ENCODE results near the gene PNPLA2. TPM values are rescaled to one million over a fixed set of nuclear protein-coding genes. Genes with fewer than 3 reads are reported as not detected.

PNPLA2 gene
- total RNA-seq, 1 donor from 2014 or later, result 2.6 TPM

GRCh38 chr11:793556-793955 lies 25.2 kb upstream of the PNPLA2 start:
- Mint-ChIP-seq H3K27me3 (ENCODE audit: insufficient read depth, low read depth) (peaks cover 7% of the 10 kb centered on the region), H3K36me3 (peaks cover 2% of the 10 kb centered on the region), H3K4me1 (peaks cover 20% of the 10 kb centered on the region), H3K27ac (no peak overlapping the region), H3K4me3 (no peak overlapping the region), H3K9me3 (no peaks in the 10 kb centered on the region)
- no peak for DNase-seq (ENCODE audit: low spot score)
- TF ChIP-seq EZH2 (IDR thresholded peaks at IDR 0.05) (no peak), CTCF (IDR thresholded peaks at IDR 0.05) (no peak), EZH2phosphoT487 (IDR thresholded peaks at IDR 0.05) (no peak)
- Histone ChIP-seq H3K27me3 (no peaks in the 10 kb centered on the region), H3K9ac (no peak overlapping the region), H3K4me3 (no peak overlapping the region), H3K9me3 (ENCODE audit: low read depth) (no peaks in the 10 kb centered on the region), H3K36me3 (no peaks in the 10 kb centered on the region), H3K27ac (no peak overlapping the region), H2AFZ (replicated peaks) (no peak overlapping the region), H3K4me2 (no peak overlapping the region), H3K4me1 (peaks cover 33% of the 10 kb centered on the region), H3F3A (ENCODE audit: low read depth) (peaks cover 26% of the 10 kb centered on the region), H3K79me2 (ENCODE audit: low read depth) (peaks cover 14% of the 10 kb centered on the region), H4K20me1 (ENCODE audit: low read depth) (peaks cover 43% of the 10 kb centered on the region)

GRCh38 chr11:794013-794765 lies 24.5 kb upstream of the PNPLA2 start:
- Mint-ChIP-seq H3K4me1 (peaks cover 20% of the 10 kb centered on the region), H3K36me3 (peaks cover 2% of the 10 kb centered on the region), H3K27ac (no peak overlapping the region), H3K9me3 (no peaks in the 10 kb centered on the region), H3K4me3 (no peak overlapping the region), H3K27me3 (ENCODE audit: insufficient read depth, low read depth) (peaks cover 7% of the 10 kb centered on the region)
- no peak overlapping the region for H3K4me2 ChIP-seq
- H3K9ac ChIP-seq, result no peak overlapping the region
- H3K27me3 ChIP-seq, result no peaks in the 10 kb centered on the region
- H3K4me1 ChIP-seq, result peaks cover 30% of the 10 kb centered on the region
- no peaks in the 10 kb centered on the region for H3K9me3 ChIP-seq (ENCODE audit: low read depth)
- DNase-seq (ENCODE audit: low spot score), result no peak
- H3K36me3 ChIP-seq, result no peaks in the 10 kb centered on the region
- no peak overlapping the region for H3K27ac ChIP-seq
- peaks cover 45% of the 10 kb centered on the region for H4K20me1 ChIP-seq (ENCODE audit: low read depth)
- TF ChIP-seq CTCF (IDR thresholded peaks at IDR 0.05) (no peak), EZH2phosphoT487 (IDR thresholded peaks at IDR 0.05) (no peak), EZH2 (IDR thresholded peaks at IDR 0.05) (no peak)
- H3K4me3 ChIP-seq, result no peak overlapping the region
- no peak overlapping the region for H2AFZ ChIP-seq (replicated peaks)
- peaks cover 26% of the 10 kb centered on the region for H3F3A ChIP-seq (ENCODE audit: low read depth)
- peaks cover 14% of the 10 kb centered on the region for H3K79me2 ChIP-seq (ENCODE audit: low read depth)

- peaks cover 23% of the 10 kb centered on the region for H3F3A ChIP-seq (ENCODE audit: low read depth)
- Mint-ChIP-seq H3K9me3 (no peaks in the 10 kb centered on the region), H3K4me3 (no peak overlapping the region), H3K36me3 (peaks cover 2% of the 10 kb centered on the region), H3K27me3 (ENCODE audit: insufficient read depth, low read depth) (peaks cover 7% of the 10 kb centered on the region), H3K27ac (no peak overlapping the region), H3K4me1 (peaks cover 20% of the 10 kb centered on the region)
- no peak overlapping the region for H3K9ac ChIP-seq
- TF ChIP-seq CTCF (IDR thresholded peaks at IDR 0.05) (no peak), EZH2 (IDR thresholded peaks at IDR 0.05) (no peak)
- H2AFZ ChIP-seq (replicated peaks), result no peak overlapping the region
- peaks cover 43% of the 10 kb centered on the region for H4K20me1 ChIP-seq (ENCODE audit: low read depth)
- no peak for DNase-seq (ENCODE audit: low spot score)
- H3K4me2 ChIP-seq, result no peak overlapping the region
- no peaks in the 10 kb centered on the region for H3K9me3 ChIP-seq (ENCODE audit: low read depth)
- no peak overlapping the region for H3K4me3 ChIP-seq
- peaks cover 14% of the 10 kb centered on the region for H3K79me2 ChIP-seq (ENCODE audit: low read depth)
- H3K27ac ChIP-seq, result no peak overlapping the region
- H3K4me1 ChIP-seq, result peaks cover 25% of the 10 kb centered on the region
- H3K27me3 ChIP-seq, result no peaks in the 10 kb centered on the region
- no peaks in the 10 kb centered on the region for H3K36me3 ChIP-seq
These were observed 23.7 kb upstream of the PNPLA2 start for GRCh38 chr11:794766-795633.
